T-helper 17 cell (primary cell): ENCODE data around the gene IL17RC. TPM values are rescaled to one million over a fixed set of nuclear protein-coding genes. Genes with fewer than 3 reads are reported as not detected.
"Not testable (repeated sequence)": the region's sequence is repeated elsewhere in the genome, so short reads cannot be mapped to it uniquely, and the experiment has no call there.

Source experiments
- ATAC-seq: fragments of 150-1000 bp; cut with Tn5 transposase; 2 replicates; pipeline ENCODE4 v1.10.0; 2021; ENCODE audit warnings: mild to moderate bottlenecking, moderate library complexity
- DNase-seq, 3 donors: peaks; one replicate each; pipeline versions ENCODE4 v3.0.0 to v3.0.0-alpha.2; 2020 to 2021
- H3K9me3 ChIP-seq: one replicate; pipeline ENCODE4 v1.7.0; 2013; ENCODE audit warnings: low read length, mild to moderate bottlenecking; ENCODE audit not compliant: control insufficient read depth, poor library complexity, severe bottlenecking
- H3K27ac Mint-ChIP-seq: one replicate; pipeline ENCODE4 v1.8.0; 2022; ENCODE audit warnings: mild to moderate bottlenecking, moderate library complexity, mixed read lengths
- H3K27me3 Mint-ChIP-seq: one replicate; pipeline ENCODE4 v1.8.0; 2022; ENCODE audit warnings: mixed read lengths
- H3K36me3 Mint-ChIP-seq: one replicate; pipeline ENCODE4 v1.8.0; 2022; ENCODE audit warnings: low read depth, mixed read lengths
- H3K4me1 Mint-ChIP-seq: one replicate; pipeline ENCODE4 v1.8.0; 2022; ENCODE audit warnings: mild to moderate bottlenecking, mixed read lengths
- H3K4me3 Mint-ChIP-seq: one replicate; pipeline ENCODE4 v1.8.0; 2022; ENCODE audit warnings: mild to moderate bottlenecking, moderate library complexity, mixed read lengths
- total RNA-seq, 4 donors: library from RNA in 2 of 4; stranded (reverse) in 2 of 4; gene quantifications; one replicate each; pipeline ENCODE4 v1.2.3 and lab custom pipeline; 2022 to 2026

The IL17RC gene
- total RNA-seq, 2 donors from 2014 or later: 0.47 to 0.92 TPM

- Mint-ChIP-seq H3K27me3 (no peaks in the 10 kb centered on the region), H3K27ac (peak overlapping the region; percentile 99), H3K36me3 (peaks cover 4% of the 10 kb centered on the region), H3K4me3 (no peak overlapping the region), H3K4me1 (peaks cover 35% of the 10 kb centered on the region)
- DNase-seq (no peak), ATAC-seq (no peak)
- H3K9me3 ChIP-seq: no peaks in the 10 kb centered on the region
These were observed 19.1 kb downstream of the IL17RC start for GRCh38 chr3:9935966-9936510.

GRCh38 chr3:9937486-9938238 lies 20.8 kb downstream of the IL17RC start:
- ATAC-seq (no peak), DNase-seq (no peak)
- Mint-ChIP-seq H3K4me3 (no peak overlapping the region), H3K4me1 (peaks cover 33% of the 10 kb centered on the region), H3K27ac (peak overlapping the region; percentile 8), H3K27me3 (no peaks in the 10 kb centered on the region), H3K36me3 (peaks cover 4% of the 10 kb centered on the region)
- H3K9me3 ChIP-seq: no peaks in the 10 kb centered on the region

- H3K36me3 Mint-ChIP-seq: peaks cover 4% of the 10 kb centered on the region
- DNase-seq: no peak
- no peaks in the 10 kb centered on the region for H3K27me3 Mint-ChIP-seq
- H3K4me3 Mint-ChIP-seq: no peak overlapping the region
- no peaks in the 10 kb centered on the region for H3K9me3 ChIP-seq
- H3K4me1 Mint-ChIP-seq: peaks cover 24% of the 10 kb centered on the region
- no peak overlapping the region for H3K27ac Mint-ChIP-seq
- ATAC-seq: no peak
These were observed 22.1 kb downstream of the IL17RC start for GRCh38 chr3:9938966-9939365.

GRCh38 chr3:9939906-9940305 lies 23.0 kb downstream of the IL17RC start:
- not testable (repeated sequence) for DNase-seq, H3K27ac Mint-ChIP-seq, H3K27me3 Mint-ChIP-seq, H3K9me3 ChIP-seq, ATAC-seq, H3K36me3 Mint-ChIP-seq, H3K4me3 Mint-ChIP-seq
- H3K4me1 Mint-ChIP-seq: peaks cover 15% of the 10 kb centered on the region

- DNase-seq (no peak), ATAC-seq (no peak)
- H3K9me3 ChIP-seq: no peaks in the 10 kb centered on the region
- no peak overlapping the region for H3K4me3 Mint-ChIP-seq
- H3K4me1 Mint-ChIP-seq: peaks cover 6% of the 10 kb centered on the region
- no peak overlapping the region for H3K27ac Mint-ChIP-seq
- H3K36me3 Mint-ChIP-seq: no peaks in the 10 kb centered on the region
- H3K27me3 Mint-ChIP-seq: no peaks in the 10 kb centered on the region
These were observed 23.8 kb downstream of the IL17RC start for GRCh38 chr3:9940746-9941145.

- Mint-ChIP-seq H3K4me1 (peaks cover 2% of the 10 kb centered on the region), H3K4me3 (no peak overlapping the region), H3K36me3 (no peaks in the 10 kb centered on the region), H3K27me3 (no peaks in the 10 kb centered on the region), H3K27ac (peak overlapping the region; percentile 53)
- no peaks in the 10 kb centered on the region for H3K9me3 ChIP-seq
- ATAC-seq (no peak), DNase-seq (no peak)
These were observed 25.3 kb downstream of the IL17RC start for GRCh38 chr3:9942164-9942563.

GRCh38 chr3:9942934-9943690 lies 26.2 kb downstream of the IL17RC start:
- Mint-ChIP-seq H3K4me1 (peaks cover 2% of the 10 kb centered on the region), H3K27ac (peak overlapping the region; percentile 54), H3K4me3 (no peak overlapping the region), H3K36me3 (no peaks in the 10 kb centered on the region), H3K27me3 (no peaks in the 10 kb centered on the region)
- DNase-seq: no peak
- ATAC-seq: no peak
- H3K9me3 ChIP-seq: no peaks in the 10 kb centered on the region

GRCh38 chr3:9944271-9944670 lies 27.4 kb downstream of the IL17RC start:
- Mint-ChIP-seq H3K4me1 (peaks cover 2% of the 10 kb centered on the region), H3K4me3 (no peak overlapping the region), H3K27ac (peak overlapping the region; percentile 59), H3K36me3 (no peaks in the 10 kb centered on the region), H3K27me3 (no peaks in the 10 kb centered on the region)
- no peaks in the 10 kb centered on the region for H3K9me3 ChIP-seq
- no peak for ATAC-seq
- DNase-seq: no peak

GRCh38 chr3:9945358-9945757 lies 28.5 kb downstream of the IL17RC start:
- no peaks in the 10 kb centered on the region for H3K9me3 ChIP-seq
- H3K36me3 Mint-ChIP-seq: no peaks in the 10 kb centered on the region
- no peak overlapping the region for H3K27ac Mint-ChIP-seq
- peaks cover 2% of the 10 kb centered on the region for H3K4me1 Mint-ChIP-seq
- H3K4me3 Mint-ChIP-seq: no peak overlapping the region
- ATAC-seq: no peak
- no peaks in the 10 kb centered on the region for H3K27me3 Mint-ChIP-seq
- DNase-seq: no peak

- no peaks in the 10 kb centered on the region for H3K27me3 Mint-ChIP-seq
- peak overlapping the region; percentile 81 for H3K4me3 Mint-ChIP-seq
- H3K36me3 Mint-ChIP-seq: no peaks in the 10 kb centered on the region
- ATAC-seq (peak; percentile 93), DNase-seq (peak; percentile 73 to 85 (median 81))
- H3K27ac Mint-ChIP-seq: peak overlapping the region; percentile 76
- no peaks in the 10 kb centered on the region for H3K9me3 ChIP-seq
- H3K4me1 Mint-ChIP-seq: peaks cover 6% of the 10 kb centered on the region
These were observed 29.5 kb downstream of the IL17RC start for GRCh38 chr3:9946112-9947024.

GRCh38 chr3:9947025-9947995 lies 30.4 kb downstream of the IL17RC start:
- no peak overlapping the region for H3K27ac Mint-ChIP-seq
- no peaks in the 10 kb centered on the region for H3K27me3 Mint-ChIP-seq
- DNase-seq: no peak
- peaks cover 8% of the 10 kb centered on the region for H3K4me1 Mint-ChIP-seq
- H3K4me3 Mint-ChIP-seq: no peak overlapping the region
- H3K36me3 Mint-ChIP-seq: no peaks in the 10 kb centered on the region
- H3K9me3 ChIP-seq: no peaks in the 10 kb centered on the region
- no peak for ATAC-seq

GRCh38 chr3:9948586-9948985 lies 31.7 kb downstream of the IL17RC start:
- H3K27ac Mint-ChIP-seq: no peak overlapping the region
- no peaks in the 10 kb centered on the region for H3K36me3 Mint-ChIP-seq
- no peaks in the 10 kb centered on the region for H3K27me3 Mint-ChIP-seq
- no peaks in the 10 kb centered on the region for H3K9me3 ChIP-seq
- peaks cover 9% of the 10 kb centered on the region for H3K4me1 Mint-ChIP-seq
- no peak overlapping the region for H3K4me3 Mint-ChIP-seq
- no peak for ATAC-seq
- no peak for DNase-seq
